Measurements from ENCODE around the gene MYO1G.
A peak's percentile ranks its signal among the peaks of the same experiment; 100 is the strongest.
"Not testable (repeated sequence)": the region's sequence is repeated elsewhere in the genome, so short reads cannot be mapped to it uniquely, and the experiment has no call there.

The MYO1G gene

GRCh38 chr7:44943631-44944030, 35.2 kb downstream of the MYO1G start:
- no peak for DNase-seq (ENCODE audit: low read depth in 2 of 2)

- no peak for DNase-seq (ENCODE audit: low read depth in 2 of 2)
Measured at GRCh38 chr7:44937426-44937825, 41.4 kb downstream of the MYO1G start.

GRCh38 chr7:44936322-44936721, 42.5 kb downstream of the MYO1G start:
- DNase-seq (ENCODE audit: low read depth in 2 of 2): no peak

- DNase-seq (ENCODE audit: low read depth in 2 of 2): no peak
Measured at GRCh38 chr7:44935583-44935982, 43.2 kb downstream of the MYO1G start.

- DNase-seq (ENCODE audit: low read depth in 2 of 2): no peak
Measured at GRCh38 chr7:44935016-44935415, 43.8 kb downstream of the MYO1G start.

GRCh38 chr7:44934510-44934909, 44.3 kb downstream of the MYO1G start:
- DNase-seq (ENCODE audit: low read depth in 2 of 2): not testable (repeated sequence)

- DNase-seq (ENCODE audit: low read depth in 2 of 2): no peak
Measured at GRCh38 chr7:44930921-44931320, 47.9 kb downstream of the MYO1G start.

GRCh38 chr7:44922351-44922694, 56.5 kb downstream of the MYO1G start:
- no peak for DNase-seq (ENCODE audit: low read depth in 2 of 2)

GRCh38 chr7:44921607-44922350, 57.0 kb downstream of the MYO1G start:
- peak; percentile 77 to 88 for DNase-seq (ENCODE audit: low read depth in 2 of 2)

- no peak for DNase-seq (ENCODE audit: low read depth in 2 of 2)
Measured at GRCh38 chr7:44920119-44920518, 58.7 kb downstream of the MYO1G start.

GRCh38 chr7:44918029-44918428, 60.8 kb downstream of the MYO1G start:
- DNase-seq (ENCODE audit: low read depth in 2 of 2): no peak

- no peak for DNase-seq (ENCODE audit: low read depth in 2 of 2)
Measured at GRCh38 chr7:44917465-44917864, 61.4 kb downstream of the MYO1G start.

- DNase-seq (ENCODE audit: low read depth in 2 of 2): peak; percentile 37 to 53
Measured at GRCh38 chr7:44914992-44915607, 63.7 kb downstream of the MYO1G start.

GRCh38 chr7:44912775-44913347, 66.0 kb downstream of the MYO1G start:
- DNase-seq (ENCODE audit: low read depth in 2 of 2): no peak
